ENCODE data around the gene CCDC149.

CCDC149 gene

DNA sequence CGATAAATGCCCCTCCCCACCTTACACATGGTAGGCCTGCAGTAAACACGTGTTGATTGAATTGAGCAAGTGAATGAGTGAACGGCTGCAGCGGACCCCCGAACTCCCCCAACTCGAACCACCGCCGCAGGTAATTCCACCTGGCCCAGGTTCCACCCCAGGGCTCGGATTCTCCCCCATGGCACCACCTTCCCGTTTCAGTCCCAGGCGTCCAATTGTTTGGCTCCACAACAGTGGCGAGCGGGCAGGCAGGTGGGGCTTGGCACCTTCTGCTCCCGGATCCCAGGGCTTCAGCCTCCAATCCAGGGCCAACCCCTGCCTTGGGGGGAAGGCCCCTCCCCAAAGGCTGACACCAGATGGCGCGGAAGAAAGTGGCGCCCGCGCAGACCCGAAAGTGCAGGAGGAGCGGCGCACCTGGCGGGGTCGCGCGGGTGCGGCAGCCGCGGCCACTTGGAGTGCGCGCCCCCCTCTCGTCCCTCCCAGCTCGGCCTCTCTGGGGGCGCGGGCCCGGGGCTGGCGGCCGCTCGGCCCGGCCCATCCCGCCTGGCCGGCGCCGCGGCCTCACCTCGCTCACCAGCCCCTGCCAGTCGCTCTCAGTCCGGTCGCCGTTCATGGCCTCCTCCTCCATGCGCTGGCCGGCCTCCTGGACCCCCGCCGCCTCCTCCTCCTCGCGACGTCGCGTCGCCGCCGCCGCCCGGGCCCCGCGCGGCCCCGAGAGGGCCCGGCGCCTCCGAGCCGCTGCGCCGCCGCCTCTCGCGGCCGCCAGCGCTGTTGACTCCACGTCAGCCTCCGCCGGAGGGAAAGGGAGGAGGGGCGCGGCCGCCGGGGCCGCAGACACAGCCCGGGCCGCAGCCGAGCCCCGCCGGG is at the start of gene CCDC149:
CCDC149 (minus strand) TSS at position 791 of the 867 bp plus-strand sequence; CDS start at position 613, 178 bp downstream.
- TF ChIP-seq, protein P1, sequence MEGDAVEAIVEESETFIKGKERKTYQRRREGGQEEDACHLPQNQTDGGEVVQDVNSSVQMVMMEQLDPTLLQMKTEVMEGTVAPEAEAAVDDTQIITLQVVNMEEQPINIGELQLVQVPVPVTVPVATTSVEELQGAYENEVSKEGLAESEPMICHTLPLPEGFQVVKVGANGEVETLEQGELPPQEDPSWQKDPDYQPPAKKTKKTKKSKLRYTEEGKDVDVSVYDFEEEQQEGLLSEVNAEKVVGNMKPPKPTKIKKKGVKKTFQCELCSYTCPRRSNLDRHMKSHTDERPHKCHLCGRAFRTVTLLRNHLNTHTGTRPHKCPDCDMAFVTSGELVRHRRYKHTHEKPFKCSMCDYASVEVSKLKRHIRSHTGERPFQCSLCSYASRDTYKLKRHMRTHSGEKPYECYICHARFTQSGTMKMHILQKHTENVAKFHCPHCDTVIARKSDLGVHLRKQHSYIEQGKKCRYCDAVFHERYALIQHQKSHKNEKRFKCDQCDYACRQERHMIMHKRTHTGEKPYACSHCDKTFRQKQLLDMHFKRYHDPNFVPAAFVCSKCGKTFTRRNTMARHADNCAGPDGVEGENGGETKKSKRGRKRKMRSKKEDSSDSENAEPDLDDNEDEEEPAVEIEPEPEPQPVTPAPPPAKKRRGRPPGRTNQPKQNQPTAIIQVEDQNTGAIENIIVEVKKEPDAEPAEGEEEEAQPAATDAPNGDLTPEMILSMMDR (IDR thresholded peaks at IDR 0.05; ENCODE audit: insufficient read depth, low read depth, low read length, missing control alignments), result no peak
- DNase-seq (ENCODE audit: low read depth), result peak; percentile 60

DNA sequence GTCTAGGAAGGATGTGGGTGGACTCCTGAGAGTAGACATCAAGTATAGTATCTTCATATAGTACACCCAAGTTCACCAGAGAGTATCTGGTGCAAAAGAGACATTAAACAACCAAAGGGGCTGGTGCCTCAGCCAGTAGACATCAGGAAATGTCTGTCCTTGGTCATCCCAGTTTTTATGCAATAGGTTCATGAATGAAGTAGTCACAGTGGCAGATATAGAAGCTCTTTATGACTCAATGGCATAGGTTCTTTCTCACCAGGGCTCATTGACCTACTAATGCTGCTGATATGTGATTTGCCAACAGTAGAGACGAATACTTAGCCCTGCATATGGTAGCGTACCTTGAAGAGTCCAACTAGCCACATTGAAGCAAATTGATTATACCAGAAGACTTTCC is 45.0 kb upstream of the CCDC149 start:
- no peak overlapping the region for H3K4me3 ChIP-seq (ENCODE audit: low read length)
- peak; percentile 13 for DNase-seq (ENCODE audit: low read depth)
- TF ChIP-seq, protein P1 (IDR thresholded peaks at IDR 0.05; ENCODE audit: insufficient read depth, low read depth, low read length, missing control alignments), result no peak

More for the DNA sequence above, at the start of gene CCDC149:
- peak within 1 kb of the TSS; percentile 50 for H3K4me3 ChIP-seq (ENCODE audit: low read length)

DNA sequence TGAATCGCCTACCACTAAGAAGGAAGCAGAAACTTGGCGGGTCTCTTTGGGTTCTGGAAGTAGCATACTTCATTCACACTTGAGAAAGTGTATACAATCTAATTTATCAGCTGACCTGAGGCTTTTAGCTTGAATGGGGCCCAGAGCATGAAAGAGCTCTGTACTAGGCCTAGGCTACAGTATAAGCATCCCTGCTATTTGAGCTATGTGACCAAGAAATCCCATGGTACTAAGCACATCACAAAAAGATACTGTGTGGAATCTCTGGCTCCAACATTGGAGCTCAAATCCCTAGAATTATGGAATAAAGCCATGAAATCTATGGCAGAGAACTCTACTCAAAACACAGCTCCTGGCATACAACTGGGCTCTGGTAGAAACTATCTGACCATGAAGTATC is 43.9 kb upstream of the CCDC149 start:
- DNase-seq (ENCODE audit: low read depth), result no peak
- TF ChIP-seq, protein P1 (IDR thresholded peaks at IDR 0.05; ENCODE audit: insufficient read depth, low read depth, low read length, missing control alignments), result no peak
- H3K4me3 ChIP-seq (ENCODE audit: low read length), result no peak overlapping the region

DNA sequence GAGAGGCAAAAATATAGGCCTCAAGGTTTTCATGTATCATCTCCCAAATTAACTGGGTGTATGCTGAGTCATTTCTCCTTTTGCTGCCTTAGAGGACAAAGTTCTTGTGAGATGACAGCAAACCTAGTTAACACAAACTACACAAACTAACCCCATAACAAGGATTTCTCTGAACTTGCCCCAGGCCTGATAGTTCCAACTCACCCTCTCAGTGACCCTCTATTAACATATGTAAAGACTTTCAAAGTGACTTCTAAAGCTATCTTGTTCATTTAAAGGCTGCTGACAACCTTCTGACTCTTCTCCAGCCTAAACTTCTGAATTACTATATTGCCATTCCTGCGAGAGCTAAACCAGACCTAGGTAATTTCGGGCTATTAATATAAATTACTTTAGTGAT is 43.2 kb upstream of the CCDC149 start:
- H3K4me3 ChIP-seq (ENCODE audit: low read length), result no peak overlapping the region
- TF ChIP-seq, protein P1 (IDR thresholded peaks at IDR 0.05; ENCODE audit: insufficient read depth, low read depth, low read length, missing control alignments), result no peak
- no peak for DNase-seq (ENCODE audit: low read depth)

DNA sequence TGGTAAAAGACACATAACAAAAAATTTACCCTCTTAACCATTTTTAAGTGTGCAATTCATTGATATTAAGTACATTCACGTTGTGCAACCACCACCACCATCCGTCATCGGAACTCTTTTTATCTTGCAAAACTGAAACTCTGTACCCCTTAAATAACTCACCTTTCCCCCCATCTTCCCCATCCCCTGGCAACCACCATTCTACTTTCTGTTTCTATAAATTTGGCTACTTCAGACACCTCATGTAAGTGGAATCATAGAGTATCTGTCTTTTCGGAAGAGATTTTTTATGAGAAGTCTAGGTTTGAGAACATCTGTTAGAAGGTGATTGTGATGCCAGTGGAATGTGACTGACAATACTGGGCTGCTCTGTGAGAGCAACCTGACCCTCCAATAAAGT is 39.8 kb upstream of the CCDC149 start:
- no peak overlapping the region for H3K4me3 ChIP-seq (ENCODE audit: low read length)
- no peak for DNase-seq (ENCODE audit: low read depth)
- TF ChIP-seq, protein P1 (IDR thresholded peaks at IDR 0.05; ENCODE audit: insufficient read depth, low read depth, low read length, missing control alignments), result no peak

DNA sequence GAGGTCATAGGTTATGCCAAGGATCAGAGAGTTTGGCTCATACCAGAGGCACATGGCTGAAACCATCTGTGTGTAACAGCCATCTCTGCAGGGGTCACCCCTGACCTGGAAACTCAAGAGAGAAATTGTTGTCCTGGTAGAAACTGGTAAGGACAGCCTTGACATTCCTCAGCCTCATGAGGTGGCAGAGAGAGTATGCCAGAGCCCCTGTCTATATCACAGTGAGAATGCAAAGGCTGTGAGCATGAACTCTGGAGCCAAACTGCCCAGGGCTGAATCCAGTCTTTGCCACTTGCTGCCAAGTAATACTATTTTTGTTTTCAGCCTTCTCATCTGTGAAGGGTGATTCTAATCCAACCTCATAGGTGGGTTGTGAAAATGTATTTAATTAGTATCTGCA is 37.1 kb upstream of the CCDC149 start:
- TF ChIP-seq, protein P1 (IDR thresholded peaks at IDR 0.05; ENCODE audit: insufficient read depth, low read depth, low read length, missing control alignments), result no peak
- H3K4me3 ChIP-seq (ENCODE audit: low read length), result no peak overlapping the region
- no peak for DNase-seq (ENCODE audit: low read depth)

DNA sequence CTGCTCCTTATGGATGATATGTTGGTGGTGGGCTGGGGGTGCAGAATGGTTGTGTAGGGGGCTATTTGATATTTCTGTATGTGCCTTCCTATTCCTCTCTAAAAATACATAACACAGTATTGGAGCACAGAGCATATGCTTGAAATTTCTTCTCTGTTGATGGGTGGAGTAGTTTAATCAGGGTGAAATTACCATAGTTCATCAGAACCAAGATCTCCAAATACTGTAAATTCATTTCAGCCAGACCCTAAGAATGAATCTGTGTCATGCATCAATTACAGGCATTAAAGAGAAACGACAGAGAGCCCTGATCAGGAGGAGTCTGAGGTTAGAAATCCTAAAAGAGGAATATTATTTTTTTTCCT is 25.1 kb upstream of the CCDC149 start:
- H3K4me3 ChIP-seq (ENCODE audit: low read length), result no peak overlapping the region
- no peak for DNase-seq (ENCODE audit: low read depth)
- TF ChIP-seq, protein P1 (IDR thresholded peaks at IDR 0.05; ENCODE audit: insufficient read depth, low read depth, low read length, missing control alignments), result no peak
